Activated CD8-positive, alpha-beta T cell treated with anti-CD3 and anti-CD28 coated beads for 36 hours (primary cell): ENCODE measurements around the gene EXOC4. TPM values are rescaled to one million over a fixed set of nuclear protein-coding genes. Genes with fewer than 3 reads are reported as not detected.

Experiments
- ATAC-seq: fragments of 200-7000 bp; cut with Tn5 transposase; one replicate; pipeline ENCODE4 v1.10.0; 2021; ENCODE audit warnings: mild to moderate bottlenecking, moderate library complexity
- CTCF ChIA-PET: fragments of 350-600 bp; sonication (Branson Sonifier 250); formaldehyde crosslinking; loops from one replicate; lab custom pipeline; 2021; ENCODE audit warnings: antibody characterized with exemption; lab: Charles Lee
- POLR2A ChIA-PET: fragments of 350-600 bp; sonication (Branson Sonifier 250); formaldehyde crosslinking; loops from one replicate; lab custom pipeline; 2021; ENCODE audit warnings: antibody characterized with exemption; lab: Charles Lee
- DNase-seq: peaks from one replicate; pipeline ENCODE4 v3.0.0-alpha.2; 2020
- H3K27ac Mint-ChIP-seq: one replicate; pipeline ENCODE4 v1.8.0; 2021; ENCODE audit warnings: mild to moderate bottlenecking, mixed read lengths
- H3K27me3 Mint-ChIP-seq: one replicate; pipeline ENCODE4 v1.8.0; 2021; ENCODE audit warnings: mixed read lengths
- H3K36me3 Mint-ChIP-seq: one replicate; pipeline ENCODE4 v1.8.0; 2021; ENCODE audit warnings: low read depth, mixed read lengths
- H3K4me1 Mint-ChIP-seq: one replicate; pipeline ENCODE4 v1.8.0; 2021; ENCODE audit warnings: low read depth, mixed read lengths
- H3K4me3 Mint-ChIP-seq: one replicate; pipeline ENCODE4 v1.8.0; 2021; ENCODE audit warnings: mild to moderate bottlenecking, moderate library complexity, mixed read lengths
- H3K9me3 Mint-ChIP-seq: one replicate; pipeline ENCODE4 v1.8.0; 2021; ENCODE audit warnings: mixed read lengths
- CTCF ChIP-seq: fragments of 200-600 bp; IDR thresholded peaks from one replicate; pipeline ENCODE4 v1.8.0; 2022; ENCODE audit warnings: antibody characterized with exemption, mild to moderate bottlenecking
- intact Hi-C: fragments of 100-400 bp; cut with micrococcal nuclease; formaldehyde crosslinking; loops from one replicate; pipeline ENCODE4 v1.10.0; 2022
- total RNA-seq, 2 experiments: library from RNA; stranded (reverse); gene quantifications; one replicate each; pipeline ENCODE4 v1.2.3, GENCODE V29; 2021

EXOC4 gene
- total RNA-seq, 2 experiments from 2014 or later = 54.1 to 61.7 TPM

GRCh38 chr7:133932591-133932990, 679.7 kb downstream of the EXOC4 start:
- intact Hi-C loops = no loop called here
- DNase-seq (no peak), ATAC-seq (no peak)
- no peak for TF ChIP-seq CTCF
- CTCF ChIA-PET = no interaction called here
- no peaks in the 10 kb centered on the region for H3K9me3 Mint-ChIP-seq
- peaks cover 1% of the 10 kb centered on the region for H3K36me3 Mint-ChIP-seq
- H3K4me3 Mint-ChIP-seq = no peak overlapping the region
- POLR2A ChIA-PET = interaction anchor here (0.5 kb wide), 1 partner anchor 45 kb away, joined by 3 read pairs; no protein-coding TSS in a partner anchor
- no peaks in the 10 kb centered on the region for H3K4me1 Mint-ChIP-seq
- no peaks in the 10 kb centered on the region for H3K27me3 Mint-ChIP-seq
- no peak overlapping the region for H3K27ac Mint-ChIP-seq

- ChIA-PET CTCF (interaction anchor here (0.6 kb wide), 1 partner anchor 1171 kb away, joined by 3 read pairs; no protein-coding TSS in a partner anchor), POLR2A (no interaction called here)
- intact Hi-C loops = no loop called here
- peaks cover 9% of the 10 kb centered on the region for H3K36me3 Mint-ChIP-seq
- no peak for TF ChIP-seq CTCF
- no peak overlapping the region for H3K4me3 Mint-ChIP-seq
- ATAC-seq = no peak
- DNase-seq = no peak
- H3K27me3 Mint-ChIP-seq = no peaks in the 10 kb centered on the region
- no peaks in the 10 kb centered on the region for H3K4me1 Mint-ChIP-seq
- H3K9me3 Mint-ChIP-seq = no peaks in the 10 kb centered on the region
- no peak overlapping the region for H3K27ac Mint-ChIP-seq
Measured at GRCh38 chr7:133934262-133934976, 681.5 kb downstream of the EXOC4 start.

GRCh38 chr7:133934977-133935330, 682.1 kb downstream of the EXOC4 start:
- ATAC-seq (no peak), DNase-seq (no peak)
- no peak overlapping the region for H3K4me3 Mint-ChIP-seq
- H3K27ac Mint-ChIP-seq = no peak overlapping the region
- H3K27me3 Mint-ChIP-seq = no peaks in the 10 kb centered on the region
- no peaks in the 10 kb centered on the region for H3K9me3 Mint-ChIP-seq
- intact Hi-C loops = no loop called here
- peaks cover 9% of the 10 kb centered on the region for H3K36me3 Mint-ChIP-seq
- ChIA-PET POLR2A (no interaction called here), CTCF (interaction anchor here (0.6 kb wide), 1 partner anchor 1172 kb away, joined by 3 read pairs; no protein-coding TSS in a partner anchor)
- TF ChIP-seq CTCF = no peak
- no peaks in the 10 kb centered on the region for H3K4me1 Mint-ChIP-seq

GRCh38 chr7:133936074-133936473, 683.2 kb downstream of the EXOC4 start:
- Mint-ChIP-seq H3K27me3 (no peaks in the 10 kb centered on the region), H3K4me1 (no peaks in the 10 kb centered on the region), H3K36me3 (peaks cover 11% of the 10 kb centered on the region), H3K9me3 (no peaks in the 10 kb centered on the region), H3K4me3 (no peak overlapping the region), H3K27ac (no peak overlapping the region)
- TF ChIP-seq CTCF = no peak
- ATAC-seq (no peak), DNase-seq (no peak)
- intact Hi-C loops = no loop called here
- ChIA-PET POLR2A (no interaction called here), CTCF (no interaction called here)

- no peak for TF ChIP-seq CTCF
- no peak overlapping the region for H3K27ac Mint-ChIP-seq
Measured at GRCh38 chr7:133937786-133938185, 684.9 kb downstream of the EXOC4 start.

More at GRCh38 chr7:133937786-133938185, 684.9 kb downstream of the EXOC4 start:
- DNase-seq = no peak
- intact Hi-C loops = no loop called here
- POLR2A ChIA-PET = no interaction called here
- CTCF ChIA-PET = no interaction called here
- Mint-ChIP-seq H3K4me1 (no peaks in the 10 kb centered on the region), H3K36me3 (peaks cover 11% of the 10 kb centered on the region), H3K27me3 (no peaks in the 10 kb centered on the region), H3K9me3 (no peaks in the 10 kb centered on the region), H3K4me3 (no peak overlapping the region)
- ATAC-seq = no peak
